EH (cell line): ENCODE measurements around the gene CFTR.
"Not testable (repeated sequence)": the region's sequence is repeated elsewhere in the genome, so short reads cannot be mapped to it uniquely, and the experiment has no call there.

Source experiments
- DNase-seq: peaks from one replicate; pipeline ENCODE4 v3.0.0-alpha.2; 2015; ENCODE audit warnings: low read depth

Gene CFTR

DNA sequence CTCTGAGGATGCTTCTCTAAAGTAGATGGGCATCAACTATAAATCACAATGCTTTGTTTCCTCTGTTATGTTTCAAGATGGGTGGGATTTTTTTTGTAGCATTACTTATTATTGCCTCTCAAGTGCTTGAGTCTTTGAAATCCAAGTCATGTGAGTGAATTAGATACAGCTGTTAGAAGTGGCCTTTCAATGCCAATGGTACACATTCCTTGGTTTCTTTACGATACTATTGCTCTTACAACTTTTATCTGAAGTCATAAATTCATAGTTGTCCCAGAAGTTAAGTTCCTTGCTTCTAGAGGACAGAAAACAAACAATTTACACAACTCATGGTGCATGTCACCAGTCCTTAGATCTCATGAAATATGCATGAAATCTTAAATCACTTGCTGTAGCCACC is 15.5 kb downstream of the CFTR start:
- DNase-seq = no peak

DNA sequence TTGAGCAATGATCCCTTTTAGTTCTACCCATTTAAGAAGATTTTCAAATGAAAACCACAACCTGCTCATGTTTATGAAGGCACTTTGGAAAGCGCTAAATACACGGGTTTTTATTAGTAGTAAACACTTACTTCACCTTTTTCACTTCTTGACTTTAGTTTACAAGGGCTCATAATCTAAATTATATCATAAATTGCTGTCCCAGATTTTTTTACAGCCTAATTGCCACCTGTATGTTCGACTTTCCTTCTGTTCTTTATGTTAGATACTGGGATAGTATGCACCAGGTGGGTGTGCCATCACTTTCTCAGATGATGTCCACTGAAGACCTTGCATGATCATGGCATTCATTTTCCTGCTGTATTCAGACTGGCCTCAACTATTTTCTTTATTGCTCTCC is 22.5 kb downstream of the CFTR start:
- no peak for DNase-seq

DNA sequence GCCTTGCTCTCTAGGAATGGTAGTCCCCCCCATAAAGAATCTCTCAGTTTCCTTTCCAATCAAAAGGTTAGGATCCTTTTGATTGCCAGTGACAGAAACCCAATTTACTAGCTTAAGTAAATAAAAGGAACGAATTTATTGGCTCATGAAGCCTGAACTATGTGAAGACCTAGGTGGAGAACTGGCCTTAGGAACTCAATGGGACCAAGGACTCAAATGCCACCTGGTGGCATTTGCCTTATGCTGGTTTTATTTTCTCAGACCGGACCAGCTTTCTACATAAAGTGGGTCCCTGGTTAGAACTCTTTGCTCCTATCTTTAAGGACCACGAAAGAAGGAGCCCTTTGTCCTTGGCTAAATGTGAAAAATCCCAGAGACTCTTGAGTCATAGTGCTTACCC is 25.4 kb downstream of the CFTR start:
- DNase-seq = no peak

DNA sequence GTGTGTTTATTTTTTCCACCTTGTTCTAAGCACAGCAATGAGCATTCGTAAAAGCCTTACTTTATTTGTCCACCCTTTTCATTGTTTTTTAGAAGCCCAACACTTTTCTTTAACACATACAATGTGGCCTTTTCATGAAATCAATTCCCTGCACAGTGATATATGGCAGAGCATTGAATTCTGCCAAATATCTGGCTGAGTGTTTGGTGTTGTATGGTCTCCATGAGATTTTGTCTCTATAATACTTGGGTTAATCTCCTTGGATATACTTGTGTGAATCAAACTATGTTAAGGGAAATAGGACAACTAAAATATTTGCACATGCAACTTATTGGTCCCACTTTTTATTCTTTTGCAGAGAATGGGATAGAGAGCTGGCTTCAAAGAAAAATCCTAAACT is 28.9 kb downstream of the CFTR start:
- DNase-seq = no peak

DNA sequence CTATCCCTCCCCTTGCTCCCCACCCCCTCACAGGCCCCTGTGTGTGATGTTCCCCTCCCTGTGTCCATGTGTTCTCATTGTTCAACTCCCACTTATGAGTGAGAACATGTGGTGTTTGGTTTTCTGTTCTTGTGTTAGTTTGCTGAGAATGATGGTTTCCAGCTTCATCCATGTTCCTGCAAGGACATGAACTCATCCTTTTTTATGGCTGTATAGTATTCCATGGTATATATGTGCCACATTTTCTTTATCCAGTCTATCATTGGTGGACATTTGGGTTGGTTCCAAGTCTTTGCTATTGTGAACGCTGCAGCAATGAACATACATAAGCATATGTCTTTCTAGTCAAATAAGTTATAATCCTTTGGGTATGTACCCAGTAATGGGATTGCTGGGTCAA is 37.4 kb downstream of the CFTR start:
- DNase-seq = not testable (repeated sequence)

DNA sequence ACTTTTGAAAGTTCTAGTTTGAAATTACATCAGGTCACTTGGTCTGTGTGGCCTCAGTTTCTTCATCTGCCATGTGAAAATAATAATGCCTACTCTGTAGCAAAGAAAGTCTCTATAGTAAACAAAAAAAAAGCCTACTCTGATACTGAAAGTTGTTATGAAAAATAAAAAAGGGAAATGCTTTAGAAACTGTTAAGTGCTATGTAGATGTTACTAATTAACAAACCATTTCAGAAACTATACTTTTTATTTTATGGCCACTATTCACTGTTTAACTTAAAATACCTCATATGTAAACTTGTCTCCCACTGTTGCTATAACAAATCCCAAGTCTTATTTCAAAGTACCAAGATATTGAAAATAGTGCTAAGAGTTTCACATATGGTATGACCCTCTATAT is 50.6 kb downstream of the CFTR start:
- no peak for DNase-seq

DNA sequence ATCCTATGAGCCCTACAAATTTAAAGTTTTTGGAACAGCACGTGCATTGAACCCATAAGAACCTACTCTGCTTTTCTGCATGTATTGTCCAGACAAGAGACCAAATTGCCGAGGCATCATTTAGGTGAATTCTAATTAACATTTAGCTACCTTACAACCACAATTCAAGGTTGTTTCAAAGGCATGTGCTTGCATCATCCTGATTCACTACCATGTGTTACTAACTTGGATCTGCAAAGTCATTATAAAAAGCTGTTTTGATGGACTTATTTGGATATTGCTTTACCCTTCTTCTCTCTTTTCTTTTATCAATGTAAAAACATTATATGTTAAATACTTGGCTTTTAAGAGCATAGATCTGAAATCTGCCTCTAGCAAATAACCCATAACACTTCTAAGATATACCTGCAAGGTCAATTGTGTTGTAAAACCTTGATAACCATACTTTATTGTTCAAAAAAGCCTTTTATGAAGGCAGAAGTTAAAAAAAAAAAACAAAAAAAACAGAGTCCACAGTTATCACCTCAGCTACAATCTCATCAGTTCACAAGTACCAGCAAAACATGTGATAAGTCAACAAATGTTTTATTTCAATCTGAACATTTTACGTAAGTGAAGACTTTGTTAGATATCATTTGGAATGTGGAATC is 51.9 kb downstream of the CFTR start:
- DNase-seq = no peak

DNA sequence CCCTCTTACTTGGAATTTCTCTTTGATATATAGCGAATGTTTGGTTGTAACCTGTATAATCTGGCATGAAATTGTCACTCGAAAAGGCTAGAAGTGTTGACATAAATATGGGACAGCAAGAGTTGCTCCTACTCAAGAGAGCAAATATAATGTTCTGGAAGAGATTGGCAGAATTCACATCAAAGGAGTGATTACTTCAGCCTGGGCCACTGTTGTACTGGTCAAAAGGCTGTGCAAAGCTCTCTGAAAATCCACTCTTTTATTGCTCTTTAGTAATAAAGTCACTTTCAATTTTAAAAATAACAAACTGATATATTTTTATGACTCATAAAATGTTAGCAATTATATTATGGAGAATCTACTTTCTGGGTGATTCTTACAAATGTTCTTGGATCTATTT is 58.2 kb downstream of the CFTR start:
- DNase-seq = no peak

DNA sequence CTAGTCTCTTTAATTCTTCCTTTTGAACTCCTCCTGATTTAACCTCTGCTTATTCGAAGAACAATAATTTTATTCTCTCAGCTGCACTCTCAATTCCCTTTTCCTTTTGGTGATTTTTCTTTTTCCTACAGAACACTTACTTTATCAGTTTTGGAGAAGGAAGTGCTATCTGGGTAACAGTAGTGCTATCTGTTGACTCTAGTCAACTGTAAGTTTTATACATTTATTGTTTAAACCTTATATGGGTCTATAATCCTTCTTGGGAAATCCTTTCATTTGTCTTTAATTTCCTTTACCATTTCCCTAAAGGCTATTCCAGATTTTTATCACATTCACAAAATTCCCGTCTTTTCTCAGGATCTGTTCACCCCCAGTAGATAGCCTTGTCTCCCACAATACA is 64.2 kb downstream of the CFTR start:
- no peak for DNase-seq

DNA sequence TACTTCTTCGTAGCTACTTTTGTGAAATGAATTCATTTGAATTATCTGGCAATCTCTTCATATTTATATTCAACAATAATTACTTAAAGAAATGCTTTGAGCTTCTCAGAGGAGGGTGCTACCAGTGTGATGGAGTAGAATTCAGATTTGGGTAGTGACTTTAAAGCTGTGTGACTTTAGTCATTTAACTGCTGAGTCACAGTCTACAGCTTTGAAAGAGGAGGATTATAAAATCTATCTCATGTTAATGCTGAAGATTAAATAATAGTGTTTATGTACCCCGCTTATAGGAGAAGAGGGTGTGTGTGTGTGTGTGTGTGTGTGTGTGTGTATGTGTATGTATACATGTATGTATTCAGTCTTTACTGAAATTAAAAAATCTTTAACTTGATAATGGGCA is 68.2 kb downstream of the CFTR start:
- DNase-seq = no peak

DNA sequence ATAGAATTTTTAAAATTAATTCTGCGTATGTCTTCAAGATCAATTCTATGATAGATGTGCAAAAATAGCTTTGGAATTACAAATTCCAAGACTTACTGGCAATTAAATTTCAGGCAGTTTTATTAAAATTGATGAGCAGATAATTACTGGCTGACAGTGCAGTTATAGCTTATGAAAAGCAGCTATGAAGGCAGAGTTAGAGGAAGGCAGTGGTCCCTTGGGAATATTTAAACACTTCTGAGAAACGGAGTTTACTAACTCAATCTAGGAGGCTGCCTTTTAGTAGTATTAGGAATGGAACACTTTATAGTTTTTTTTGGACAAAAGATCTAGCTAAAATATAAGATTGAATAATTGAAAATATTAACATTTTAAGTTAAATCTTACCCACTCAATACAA is 70.8 kb downstream of the CFTR start:
- no peak for DNase-seq

DNA sequence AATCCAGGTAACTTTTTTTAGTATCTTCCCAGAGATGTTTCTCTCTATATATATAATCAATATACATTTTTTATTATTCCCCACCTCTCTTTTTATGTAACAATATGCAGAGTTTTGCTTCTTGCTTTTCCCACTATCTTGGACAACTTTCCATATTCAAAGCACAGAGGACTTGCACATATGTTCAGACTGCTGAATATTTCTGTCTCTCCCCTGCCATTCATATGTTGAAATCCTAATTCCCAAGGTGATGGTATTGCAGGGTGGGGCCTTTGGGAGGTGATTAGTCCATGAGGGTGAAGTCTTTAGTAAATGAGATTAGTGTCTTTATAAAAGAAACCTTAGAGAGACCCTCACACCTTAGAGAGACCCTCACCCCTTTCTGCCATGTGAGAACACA is 72.8 kb downstream of the CFTR start:
- no peak for DNase-seq

DNA sequence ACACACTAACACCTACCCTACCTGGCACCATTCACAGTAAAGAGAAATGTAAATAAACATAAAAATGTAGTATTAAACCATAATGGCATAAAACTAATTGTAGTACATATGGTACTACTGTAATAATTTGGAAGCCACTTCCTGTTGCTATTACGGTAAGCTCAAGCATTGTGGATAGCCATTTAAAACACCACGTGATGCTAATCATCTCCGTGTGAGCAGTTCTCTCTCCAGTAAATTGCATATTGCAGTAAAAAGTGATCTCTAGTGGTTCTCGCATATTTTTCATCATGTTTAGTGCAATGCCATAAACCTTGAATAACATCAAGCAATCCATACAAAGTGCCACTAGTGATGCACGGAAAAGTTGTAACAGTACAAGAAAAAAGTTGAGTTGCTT is 75.4 kb downstream of the CFTR start:
- no peak for DNase-seq

DNA sequence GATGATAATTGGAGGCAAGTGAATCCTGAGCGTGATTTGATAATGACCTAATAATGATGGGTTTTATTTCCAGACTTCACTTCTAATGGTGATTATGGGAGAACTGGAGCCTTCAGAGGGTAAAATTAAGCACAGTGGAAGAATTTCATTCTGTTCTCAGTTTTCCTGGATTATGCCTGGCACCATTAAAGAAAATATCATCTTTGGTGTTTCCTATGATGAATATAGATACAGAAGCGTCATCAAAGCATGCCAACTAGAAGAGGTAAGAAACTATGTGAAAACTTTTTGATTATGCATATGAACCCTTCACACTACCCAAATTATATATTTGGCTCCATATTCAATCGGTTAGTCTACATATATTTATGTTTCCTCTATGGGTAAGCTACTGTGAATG is 79.6 kb downstream of the CFTR start:
- no peak for DNase-seq

DNA sequence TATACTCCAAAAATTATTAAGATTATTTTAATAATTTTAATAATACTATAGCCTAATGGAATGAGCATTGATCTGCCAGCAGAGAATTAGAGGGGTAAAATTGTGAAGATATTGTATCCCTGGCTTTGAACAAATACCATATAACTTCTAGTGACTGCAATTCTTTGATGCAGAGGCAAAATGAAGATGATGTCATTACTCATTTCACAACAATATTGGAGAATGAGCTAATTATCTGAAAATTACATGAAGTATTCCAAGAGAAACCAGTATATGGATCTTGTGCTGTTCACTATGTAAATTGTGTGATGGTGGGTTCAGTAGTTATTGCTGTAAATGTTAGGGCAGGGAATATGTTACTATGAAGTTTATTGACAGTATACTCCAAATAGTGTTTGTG is 80.2 kb downstream of the CFTR start:
- no peak for DNase-seq

DNA sequence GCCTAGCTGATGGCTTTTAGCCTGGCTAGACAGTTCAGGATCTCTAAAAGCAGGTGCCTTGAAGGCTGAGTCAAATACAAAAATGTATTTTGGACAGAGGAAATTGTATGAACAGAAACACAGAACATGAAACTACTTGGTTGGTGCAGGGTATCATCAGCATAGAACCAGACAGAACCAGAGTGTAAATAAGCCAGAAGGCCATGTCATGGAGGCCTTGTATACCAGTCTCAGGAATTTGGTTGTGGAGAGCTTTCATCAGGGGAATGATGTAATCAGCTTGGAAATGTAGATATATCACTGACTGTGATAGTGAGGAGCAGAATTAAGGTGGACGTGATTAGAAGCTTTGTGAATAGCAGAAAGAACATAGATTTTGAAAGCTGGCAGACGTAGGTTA is 82.9 kb downstream of the CFTR start:
- DNase-seq = no peak

DNA sequence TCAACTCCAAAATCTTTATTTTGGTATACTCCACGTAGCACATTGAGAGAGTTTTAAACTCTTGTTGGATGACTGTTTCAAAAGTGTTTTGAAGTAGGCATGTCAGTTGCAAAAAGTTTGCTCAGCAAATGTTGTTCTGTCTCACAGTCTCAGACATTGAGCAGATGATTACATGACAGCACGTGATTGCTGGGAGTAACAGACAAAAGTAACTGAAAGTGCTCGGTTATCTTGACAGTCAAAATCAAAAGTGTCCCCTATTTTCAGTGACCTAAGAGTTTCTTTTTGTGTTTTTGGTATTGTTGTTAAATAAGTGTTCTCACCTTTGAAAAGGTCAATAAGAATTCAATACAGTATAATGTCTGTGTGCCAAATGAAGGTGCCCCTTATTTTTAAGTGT is 84.3 kb downstream of the CFTR start:
- DNase-seq = no peak

DNA sequence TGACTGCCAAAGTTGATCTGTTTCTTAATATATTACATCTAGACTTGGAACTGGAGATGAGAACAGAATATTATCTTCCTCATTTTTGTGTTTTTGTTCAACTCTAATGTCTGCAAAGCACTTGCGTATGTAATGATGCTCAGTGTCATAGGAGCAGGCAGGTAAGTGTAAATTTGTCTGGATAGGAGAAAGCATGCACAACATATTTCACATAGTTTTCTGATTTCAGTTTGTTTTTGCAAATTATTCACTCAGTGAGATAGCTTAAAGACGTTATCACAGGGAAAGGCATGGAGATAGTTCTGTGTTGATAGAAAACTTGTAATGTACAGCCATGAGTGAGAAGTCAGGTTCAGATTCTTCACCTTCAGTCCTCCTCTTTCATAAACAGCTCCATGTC is 84.8 kb downstream of the CFTR start:
- DNase-seq = no peak

DNA sequence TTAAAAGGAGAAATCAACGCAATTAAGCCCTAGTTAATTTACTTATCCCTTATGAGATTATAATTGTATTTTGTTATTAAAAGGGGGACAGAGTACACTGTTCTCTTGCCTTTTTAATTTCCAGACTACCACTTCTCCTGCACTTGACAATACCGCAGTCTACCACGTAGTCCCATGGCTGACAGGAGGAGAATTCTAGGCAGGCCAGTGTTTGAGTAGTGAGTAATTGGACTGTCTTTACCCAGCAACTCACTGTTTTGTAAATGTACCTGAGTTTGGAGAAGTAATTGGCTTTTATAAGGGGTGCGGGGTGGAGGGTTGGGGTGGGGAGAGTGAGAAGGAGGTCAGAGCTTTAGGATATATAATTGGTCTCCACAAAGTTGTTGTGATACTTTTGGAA is 85.4 kb downstream of the CFTR start:
- DNase-seq = no peak

DNA sequence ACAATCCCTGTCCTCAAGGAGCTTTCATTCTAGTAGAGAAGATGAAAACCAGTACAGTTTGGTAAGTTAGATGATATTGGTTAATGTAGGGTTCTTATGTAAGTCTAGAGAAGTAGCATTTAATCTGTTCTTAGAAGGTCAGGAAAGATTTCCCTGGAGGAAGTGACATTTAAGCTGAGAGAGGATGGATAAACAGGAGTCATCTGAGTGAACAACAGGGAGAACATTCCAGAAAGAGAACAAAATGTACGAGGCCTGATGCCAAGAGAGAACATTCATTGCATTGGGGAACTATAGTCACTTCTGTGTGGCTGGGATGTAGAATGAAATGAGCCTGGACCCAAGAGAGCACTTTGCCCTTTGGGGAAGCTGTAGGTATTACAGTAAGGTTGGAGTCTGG is 88.0 kb downstream of the CFTR start:
- DNase-seq = no peak

DNA sequence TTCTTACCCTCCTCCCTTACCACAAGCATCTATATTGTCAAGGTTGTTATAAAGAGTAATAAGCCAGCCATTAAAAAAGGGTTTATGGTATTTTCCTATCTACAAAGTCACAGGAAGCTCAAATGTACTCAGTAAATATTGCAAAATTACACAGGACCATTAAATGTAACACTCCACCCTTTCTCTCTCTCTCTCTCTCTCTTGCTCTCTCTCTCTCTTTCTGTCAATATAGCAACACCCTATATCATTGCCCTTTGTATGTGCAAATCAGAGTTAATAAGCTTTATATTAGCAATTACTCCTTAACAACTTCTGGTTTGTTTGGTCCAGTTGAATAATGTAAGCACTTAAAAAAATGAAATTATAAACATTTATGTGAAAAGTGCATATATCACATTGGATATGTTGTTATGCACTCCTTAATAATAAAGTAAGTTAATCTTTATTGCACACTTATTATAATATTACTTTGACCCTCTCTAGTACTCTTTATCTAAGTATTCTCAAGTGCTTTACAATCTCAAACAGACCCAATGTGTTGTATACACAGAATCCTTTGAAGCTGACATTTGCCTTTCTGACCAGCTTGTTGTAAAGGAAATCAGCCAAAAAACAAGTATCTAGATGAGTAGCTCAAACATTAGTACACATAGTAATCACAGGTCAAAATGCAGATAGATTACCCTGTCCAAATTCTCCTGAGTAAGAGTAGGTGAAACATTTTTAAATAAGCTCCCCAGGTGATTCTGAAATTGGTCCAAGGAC is 93.2 kb downstream of the CFTR start:
- DNase-seq = no peak

DNA sequence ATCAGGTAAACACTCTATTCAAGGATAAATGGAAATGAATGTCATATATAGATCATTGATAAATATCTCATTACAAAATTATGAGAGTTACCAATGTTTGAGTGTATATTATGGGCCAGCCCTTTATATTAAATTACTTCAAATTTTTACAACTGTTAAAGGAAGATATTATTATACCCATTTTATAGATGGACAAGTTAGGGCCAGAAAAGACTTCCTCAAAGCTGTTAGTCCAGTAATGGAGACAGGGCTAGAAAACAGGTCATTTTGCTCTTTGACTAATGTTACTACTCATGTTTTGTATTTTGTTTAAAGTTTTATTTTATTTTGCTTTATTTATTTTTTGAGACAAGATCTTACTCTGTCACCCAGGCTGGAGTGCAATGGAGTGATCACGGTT is 101.6 kb downstream of the CFTR start:
- DNase-seq = no peak

DNA sequence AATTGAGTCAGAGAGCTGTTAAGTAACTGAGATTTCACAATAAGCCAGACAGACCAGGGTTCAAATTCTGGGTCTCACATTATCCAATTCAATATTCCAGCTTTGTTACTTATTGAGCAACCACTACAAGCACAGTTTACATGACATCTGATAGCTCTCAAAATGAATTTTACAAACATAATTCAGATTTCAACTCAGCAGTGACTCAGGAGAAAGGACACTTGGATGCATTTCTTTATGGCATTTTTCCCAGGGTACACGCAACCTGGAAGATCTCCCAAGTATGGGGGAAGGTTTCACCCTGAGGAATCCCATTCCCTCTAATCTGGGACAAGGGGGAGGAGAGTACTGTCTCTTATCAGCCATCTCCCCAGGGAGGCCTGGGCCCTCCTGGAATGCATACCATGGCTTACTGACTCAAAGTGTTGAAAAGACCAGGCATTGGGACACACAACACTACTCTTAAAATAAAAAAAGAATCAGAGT is 102.4 kb downstream of the CFTR start:
- DNase-seq = peak; percentile 85

DNA sequence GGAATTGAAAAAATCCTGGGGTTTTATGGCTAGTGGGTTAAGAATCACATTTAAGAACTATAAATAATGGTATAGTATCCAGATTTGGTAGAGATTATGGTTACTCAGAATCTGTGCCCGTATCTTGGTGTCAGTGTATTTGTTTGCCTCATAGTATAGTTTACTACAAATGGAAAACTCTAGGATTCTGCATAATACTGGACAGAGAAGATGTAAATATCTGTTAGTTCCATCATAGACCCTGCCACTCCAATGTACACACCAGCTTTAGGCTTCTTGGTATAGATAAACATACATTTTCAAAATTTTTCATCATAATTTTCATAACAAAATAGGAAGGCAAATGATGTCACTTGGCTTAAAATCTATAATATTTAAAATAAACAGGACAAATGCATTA is 108.1 kb downstream of the CFTR start:
- DNase-seq = no peak
